ENCODE data around the gene OBSCN.
"Not testable (repeated sequence)": the region's sequence is repeated elsewhere in the genome, so short reads cannot be mapped to it uniquely, and the experiment has no call there.

OBSCN gene

DNA sequence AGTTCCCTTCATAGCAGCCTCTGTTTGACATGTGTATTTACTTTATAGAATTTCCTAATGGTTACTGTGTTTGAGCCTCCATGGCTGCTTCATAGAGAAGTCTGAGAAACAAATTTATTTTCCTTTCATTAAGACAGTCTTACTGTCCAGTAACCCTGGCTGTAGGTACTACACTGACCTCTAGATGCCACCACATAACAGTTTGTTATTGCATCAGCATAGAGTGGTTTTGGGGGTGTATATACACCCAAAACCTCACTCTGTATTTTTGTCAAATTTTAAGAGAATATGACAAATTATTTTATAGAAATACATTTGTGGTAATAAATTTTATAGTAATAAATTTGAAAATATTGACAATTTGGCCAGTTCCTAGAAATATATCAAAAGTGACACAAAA, 57.3 kb downstream of the OBSCN start:
- DNase-seq, result no peak

DNA sequence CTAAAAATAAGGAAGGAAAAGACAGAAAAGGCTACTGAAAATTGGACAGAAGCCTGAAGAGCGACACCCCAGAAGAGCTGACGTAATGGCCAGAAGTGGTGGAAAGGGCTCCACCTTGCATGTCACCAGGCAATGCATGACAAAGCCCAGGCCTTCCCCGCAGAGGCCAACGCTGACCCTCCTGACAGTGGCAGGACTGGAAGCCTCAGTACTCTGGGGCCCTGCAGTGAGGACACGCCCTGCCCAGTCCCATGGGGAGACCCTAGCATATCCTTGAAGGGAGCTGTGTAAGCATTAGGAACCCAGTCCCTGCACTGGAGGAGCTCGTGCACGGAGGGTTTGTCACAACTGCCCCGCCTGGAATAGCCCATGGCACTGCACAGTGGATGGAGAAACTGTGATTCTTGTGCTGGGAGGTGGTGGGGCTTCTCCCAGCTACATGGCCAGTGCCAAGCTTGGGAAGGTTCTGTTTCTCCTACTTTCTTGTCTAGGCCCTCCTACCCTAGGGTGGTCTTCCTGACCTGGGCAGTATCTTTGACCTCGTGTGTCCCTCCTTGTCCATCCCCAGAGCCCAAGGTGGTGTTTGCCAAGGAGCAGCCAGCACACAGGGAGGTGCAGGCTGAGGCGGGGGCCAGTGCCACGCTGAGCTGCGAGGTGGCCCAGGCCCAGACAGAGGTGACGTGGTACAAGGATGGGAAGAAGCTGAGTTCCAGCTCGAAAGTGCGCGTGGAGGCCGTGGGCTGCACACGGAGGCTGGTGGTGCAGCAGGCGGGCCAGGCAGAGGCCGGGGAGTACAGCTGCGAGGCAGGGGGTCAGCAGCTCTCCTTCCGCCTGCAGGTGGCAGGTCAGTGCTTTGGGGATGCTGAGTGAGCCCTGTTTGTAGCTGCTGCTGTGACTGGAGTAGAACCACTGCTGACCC, 60.4 kb downstream of the OBSCN start:
- no peak for DNase-seq

DNA sequence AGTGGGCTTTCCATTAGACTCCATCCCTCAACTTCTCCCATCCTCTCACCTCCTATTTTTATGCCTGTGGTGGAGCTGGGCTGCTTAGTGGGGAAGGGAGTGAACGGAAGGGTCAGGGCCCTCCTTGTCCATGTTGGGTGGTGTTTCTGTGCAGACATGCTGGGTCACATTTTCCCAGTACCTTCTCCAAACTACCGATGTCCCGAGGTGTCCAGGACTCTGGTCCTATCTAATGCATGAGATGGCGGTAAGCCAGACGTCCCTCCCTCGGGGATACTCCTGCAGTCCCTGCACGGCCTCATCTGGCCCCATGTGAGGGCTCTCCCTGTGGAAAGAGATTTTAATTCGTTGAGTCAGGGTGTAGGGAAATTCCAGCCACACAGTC, 61.0 kb downstream of the OBSCN start:
- DNase-seq, result no peak

- DNase-seq, result not testable (repeated sequence)
Measured at GRCh38 chr1:228269431-228269830, 61.6 kb downstream of the OBSCN start.

GRCh38 chr1:228270032-228270431, 62.2 kb downstream of the OBSCN start:
- DNase-seq, result no peak

DNA sequence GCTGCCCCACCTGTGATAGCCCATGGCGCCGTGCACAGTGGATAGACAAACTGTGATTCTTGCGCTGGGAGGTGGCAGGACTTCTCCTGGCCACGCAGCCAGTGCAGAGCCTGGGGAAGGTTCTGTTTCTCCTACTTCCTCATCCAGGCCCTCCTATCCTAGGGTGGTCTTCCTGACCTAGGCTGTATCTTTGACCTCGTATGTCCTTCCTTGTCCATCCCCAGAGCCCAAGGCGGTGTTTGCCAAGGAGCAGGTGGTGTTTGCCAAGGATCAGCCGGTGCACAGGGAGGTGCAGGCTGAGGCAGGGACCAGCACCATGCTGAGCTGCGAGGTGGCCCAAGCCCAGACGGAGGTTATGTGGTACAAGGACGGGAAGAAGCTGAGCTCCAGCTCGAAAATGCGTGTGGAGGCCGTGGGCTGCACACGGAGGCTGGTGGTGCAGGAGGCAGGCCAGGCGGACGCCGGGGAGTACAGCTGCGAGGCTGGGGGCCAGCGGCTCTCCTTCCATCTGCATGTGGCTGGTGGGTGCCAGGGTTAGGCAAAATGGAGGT, 63.9 kb downstream of the OBSCN start:
- DNase-seq, result no peak

DNA sequence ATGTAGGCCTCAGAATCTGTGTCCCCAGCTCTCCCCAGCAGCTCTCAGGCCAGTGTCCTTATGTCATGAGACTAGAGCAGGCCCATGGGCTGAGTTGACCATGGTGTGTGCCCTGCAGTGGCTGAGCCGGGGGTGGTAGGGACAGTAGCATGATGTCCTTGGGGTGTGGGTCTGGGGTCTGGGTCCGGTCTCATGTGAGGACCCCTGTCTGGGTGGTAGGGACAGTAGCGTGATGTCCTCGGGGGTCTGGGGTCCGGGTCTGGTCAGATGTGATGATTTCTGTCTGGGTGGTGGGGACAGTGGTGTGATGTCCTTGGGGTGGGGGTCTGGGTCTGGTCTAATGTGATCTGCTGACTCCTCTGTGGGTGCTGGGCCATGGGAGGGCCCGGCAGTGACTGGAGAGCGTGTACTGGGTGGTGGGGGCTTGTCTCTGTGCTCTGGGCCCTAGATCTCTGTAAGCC, 64.5 kb downstream of the OBSCN start:
- DNase-seq, result no peak

GRCh38 chr1:228272831-228273571, 65.2 kb downstream of the OBSCN start:
- DNase-seq, result no peak

DNA sequence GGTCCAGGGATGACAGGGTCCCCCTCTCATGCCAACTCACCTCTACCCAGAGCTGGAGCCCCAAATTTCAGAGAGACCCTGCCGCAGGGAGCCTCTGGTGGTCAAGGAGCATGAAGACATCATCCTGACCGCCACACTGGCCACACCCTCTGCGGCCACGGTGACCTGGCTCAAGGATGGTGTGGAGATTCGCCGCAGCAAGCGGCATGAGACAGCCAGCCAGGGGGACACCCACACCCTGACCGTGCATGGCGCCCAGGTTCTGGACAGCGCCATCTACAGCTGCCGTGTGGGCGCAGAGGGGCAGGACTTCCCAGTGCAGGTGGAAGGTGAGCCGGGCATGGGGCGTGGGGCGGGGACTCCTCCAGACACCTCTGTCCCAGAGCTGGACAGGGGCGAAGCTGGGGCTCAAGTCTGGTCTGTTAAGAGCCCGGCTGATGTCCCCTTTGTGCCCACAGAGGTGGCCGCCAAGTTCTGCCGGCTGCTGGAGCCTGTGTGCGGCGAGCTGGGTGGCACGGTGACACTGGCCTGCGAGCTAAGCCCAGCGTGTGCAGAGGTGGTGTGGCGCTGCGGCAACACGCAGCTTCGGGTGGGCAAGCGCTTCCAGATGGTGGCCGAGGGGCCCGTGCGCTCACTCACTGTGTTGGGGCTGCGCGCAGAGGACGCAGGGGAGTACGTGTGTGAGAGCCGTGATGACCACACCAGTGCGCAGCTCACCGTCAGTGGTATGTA, 66.0 kb downstream of the OBSCN start:
- no peak for DNase-seq

DNA sequence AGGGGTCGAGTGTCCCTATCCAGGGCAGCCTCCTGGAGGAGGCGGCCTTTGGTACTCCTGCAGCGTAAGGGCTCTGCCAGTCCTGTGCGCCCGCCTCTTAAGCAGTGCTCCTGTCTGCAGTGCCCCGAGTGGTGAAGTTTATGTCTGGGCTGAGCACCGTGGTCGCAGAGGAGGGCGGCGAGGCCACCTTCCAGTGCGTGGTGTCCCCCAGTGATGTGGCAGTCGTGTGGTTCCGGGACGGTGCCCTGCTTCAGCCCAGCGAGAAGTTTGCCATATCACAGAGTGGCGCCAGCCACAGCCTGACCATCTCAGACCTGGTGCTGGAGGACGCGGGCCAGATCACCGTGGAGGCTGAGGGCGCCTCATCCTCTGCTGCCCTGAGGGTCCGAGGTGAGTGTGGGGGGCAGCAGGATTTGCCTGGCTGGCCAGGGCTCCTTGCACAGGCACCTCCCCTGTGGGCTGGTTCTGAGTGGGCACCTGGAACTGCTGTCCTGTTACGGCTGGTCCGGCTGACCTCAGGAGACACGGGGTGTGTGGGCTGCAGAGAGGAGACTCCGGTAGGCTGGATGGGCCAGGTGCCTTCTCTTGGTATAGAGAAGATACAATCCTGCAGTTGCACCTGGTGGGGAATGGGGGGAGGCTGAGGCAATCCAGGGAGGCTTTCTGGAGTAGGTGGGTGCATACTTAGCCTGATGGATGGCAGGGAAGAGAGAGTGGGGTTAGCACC, 66.8 kb downstream of the OBSCN start:
- DNase-seq, result no peak

- DNase-seq, result no peak
Measured at GRCh38 chr1:228275179-228275429, 67.3 kb downstream of the OBSCN start.

GRCh38 chr1:228275430-228276173, 67.8 kb downstream of the OBSCN start:
- no peak for DNase-seq

GRCh38 chr1:228276174-228276831, 68.5 kb downstream of the OBSCN start:
- no peak for DNase-seq

GRCh38 chr1:228276901-228277490, 69.2 kb downstream of the OBSCN start:
- DNase-seq, result no peak

DNA sequence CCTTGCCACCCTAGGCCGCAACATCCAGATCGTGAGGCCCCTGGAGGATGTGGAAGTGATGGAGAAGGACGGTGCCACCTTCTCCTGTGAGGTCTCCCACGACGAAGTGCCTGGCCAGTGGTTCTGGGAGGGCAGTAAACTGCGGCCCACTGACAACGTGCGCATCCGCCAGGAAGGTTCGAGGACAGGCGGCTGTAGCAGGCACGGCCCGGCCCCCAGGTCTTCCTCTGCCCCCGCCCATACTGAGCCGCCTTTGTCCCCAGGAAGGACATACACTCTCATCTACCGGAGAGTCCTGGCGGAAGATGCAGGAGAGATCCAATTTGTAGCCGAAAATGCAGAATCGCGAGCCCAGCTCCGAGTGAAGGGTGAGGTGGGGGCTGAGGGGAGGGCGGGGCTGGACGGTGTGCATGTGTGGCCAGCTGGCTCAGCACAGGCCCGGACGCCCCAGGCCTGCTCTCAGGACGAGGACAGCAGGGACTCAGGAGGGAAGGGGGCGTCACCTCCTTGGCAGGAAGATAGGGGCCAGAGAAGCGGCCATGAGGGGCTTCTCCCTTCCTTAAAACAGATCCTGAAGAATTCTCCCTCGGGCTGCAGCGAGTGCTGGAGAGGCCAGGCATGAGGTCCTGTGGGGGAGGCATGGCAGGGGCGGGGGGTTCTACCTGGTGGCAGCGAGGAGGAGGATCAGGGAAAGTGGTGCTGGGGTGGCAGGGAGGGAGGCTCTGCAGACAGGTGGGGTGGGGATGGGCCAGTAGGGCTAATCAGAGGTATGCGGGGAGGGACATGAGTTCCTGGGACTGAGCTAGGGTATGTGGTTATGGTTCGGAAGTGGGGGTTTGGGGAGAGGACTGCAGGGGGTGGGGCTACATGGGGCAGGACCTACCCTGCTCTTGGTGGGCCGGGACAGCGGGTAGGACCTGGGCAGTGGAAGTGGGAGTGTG, 69.9 kb downstream of the OBSCN start:
- no peak for DNase-seq

DNA sequence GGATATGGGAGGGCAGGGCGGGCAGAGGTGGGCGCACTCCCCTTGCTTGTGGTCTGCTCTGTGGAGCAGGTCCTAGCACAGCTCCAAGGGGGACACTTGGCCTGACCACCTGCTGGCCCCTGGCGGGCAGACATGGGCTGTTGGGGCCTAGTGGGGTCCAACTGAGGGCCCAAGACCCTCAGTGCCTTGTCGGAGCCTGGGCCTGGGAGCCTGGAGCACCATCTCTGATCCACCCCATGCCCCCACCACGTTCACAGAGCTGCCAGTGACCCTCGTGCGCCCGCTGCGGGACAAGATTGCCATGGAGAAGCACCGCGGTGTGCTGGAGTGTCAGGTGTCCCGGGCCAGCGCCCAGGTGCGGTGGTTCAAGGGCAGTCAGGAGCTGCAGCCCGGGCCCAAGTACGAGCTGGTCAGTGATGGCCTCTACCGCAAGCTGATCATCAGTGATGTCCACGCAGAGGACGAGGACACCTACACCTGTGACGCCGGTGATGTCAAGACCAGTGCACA, 70.6 kb downstream of the OBSCN start:
- DNase-seq, result no peak

DNA sequence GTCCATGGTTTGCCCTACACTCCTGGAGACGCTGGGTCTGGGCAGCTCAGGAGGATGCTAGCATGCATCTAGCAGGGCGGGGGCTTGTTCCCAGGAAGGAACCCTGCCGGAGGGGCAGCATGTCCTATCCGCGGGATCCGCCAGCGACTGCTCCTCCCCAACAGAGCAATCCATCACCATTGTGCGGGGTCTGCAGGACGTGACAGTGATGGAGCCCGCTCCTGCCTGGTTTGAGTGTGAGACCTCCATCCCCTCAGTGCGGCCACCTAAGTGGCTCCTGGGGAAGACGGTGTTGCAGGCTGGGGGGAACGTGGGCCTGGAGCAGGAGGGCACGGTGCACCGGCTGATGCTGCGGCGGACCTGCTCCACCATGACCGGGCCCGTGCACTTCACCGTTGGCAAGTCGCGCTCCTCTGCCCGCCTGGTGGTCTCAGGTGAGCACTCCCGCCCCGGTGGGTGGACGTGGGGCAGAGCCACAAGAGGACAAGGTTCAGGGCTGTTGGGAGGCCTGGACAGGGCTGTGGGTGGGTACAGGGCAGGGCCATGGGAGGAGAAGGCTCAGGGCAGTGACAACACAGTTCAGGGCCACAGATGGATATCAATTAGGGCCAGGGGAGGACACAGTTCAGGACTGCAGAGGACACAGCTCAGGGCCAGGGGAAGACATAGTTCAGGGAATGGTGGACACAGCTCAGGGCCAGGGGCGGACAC, 71.3 kb downstream of the OBSCN start:
- DNase-seq, result no peak

DNA sequence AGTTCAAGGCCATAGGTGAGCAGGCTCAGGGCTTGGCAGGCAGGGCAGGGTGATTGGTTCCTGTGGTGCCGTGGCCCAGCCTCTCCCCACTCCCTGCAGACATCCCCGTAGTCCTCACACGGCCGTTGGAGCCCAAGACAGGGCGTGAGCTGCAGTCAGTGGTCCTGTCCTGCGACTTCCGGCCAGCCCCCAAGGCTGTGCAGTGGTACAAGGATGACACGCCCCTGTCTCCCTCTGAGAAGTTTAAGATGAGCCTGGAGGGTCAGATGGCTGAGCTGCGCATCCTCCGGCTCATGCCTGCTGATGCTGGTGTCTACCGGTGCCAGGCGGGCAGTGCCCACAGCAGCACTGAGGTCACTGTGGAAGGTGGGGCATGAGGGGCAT, 71.9 kb downstream of the OBSCN start:
- DNase-seq, result no peak
